Measurements from ENCODE around the gene KRTAP5-4. TPM values are rescaled to one million over a fixed set of nuclear protein-coding genes. Genes with fewer than 3 reads are reported as not detected.
A peak's percentile ranks its signal among the peaks of the same experiment; 100 is the strongest.

KRTAP5-4 gene
- total and polyA plus RNA-seq, 2 donors (not counting 3 experiments of a cell fraction or from before 2014, with no cell fraction given) = not detected

- H3K79me2 ChIP-seq (ENCODE audit: control insufficient read depth, insufficient read depth, low read length) = no peaks in the 10 kb centered on the region
- no peak overlapping the region for H2AFZ ChIP-seq (ENCODE audit: low read depth, low read length)
- H3K9ac ChIP-seq (replicated peaks; ENCODE audit: extremely low read depth, insufficient read depth, low read length) = peak overlapping the region; percentile 38
- FAIRE-seq (no peak), DNase-seq (ENCODE audit: low read depth, low spot score) (no peak)
- H3K4me3 ChIP-seq (replicated peaks in 1 of 3; ENCODE audit: insufficient read depth in 1 of 3, low read depth in 1 of 3, low read length in 3 of 3) = peak overlapping the region in 1 of 3 experiments; percentile 26
- ChIA-PET POLR2A (no interaction called here), CTCF (interaction anchor here (2.5 kb wide), 1 partner anchor 25 kb away, joined by 14 read pairs; no protein-coding TSS in a partner anchor)
- peaks cover 10 to 16% of the 10 kb centered on the region in 2 experiments for H3K27me3 ChIP-seq (ENCODE audit: control insufficient read depth in 2 of 2, insufficient read depth in 2 of 2, low read length in 2 of 2)
- dilution Hi-C loops (cut with MboI; ENCODE audit: extremely low pct_ligation_motif_present, low sequenced_read_pairs) = no loop called here
- TF ChIP-seq EZH2 (IDR thresholded peaks at IDR 0.05; ENCODE audit: borderline replicate concordance, low read depth, low read length, severe bottlenecking) (no peak), POLR2AphosphoS5 (IDR thresholded peaks at IDR 0.05; ENCODE audit: insufficient read depth, low read depth, low read length) (no peak), MAX (IDR thresholded peaks at IDR 0.05; ENCODE audit: insufficient read depth, insufficient read length) (no peak), CTCF (IDR thresholded peaks at IDR 0.05; ENCODE audit: extremely low read depth in 1 of 2, insufficient read depth in 1 of 2, low read depth in 1 of 2, low read length in 2 of 2) (no peak), JUN (IDR thresholded peaks at IDR 0.05; ENCODE audit: borderline replicate concordance, insufficient read depth, insufficient read length, low read depth) (no peak), GATA2 (IDR thresholded peaks at IDR 0.05; ENCODE audit: insufficient read depth, insufficient read length, low read depth, low read length) (no peak), MYC (IDR thresholded peaks at IDR 0.05; ENCODE audit: low read depth, low read length) (no peak), POLR2A (IDR thresholded peaks at IDR 0.05; ENCODE audit: low read depth, low read length) (no peak), FOS (IDR thresholded peaks at IDR 0.05; ENCODE audit: borderline replicate concordance, insufficient read depth, low read length) (no peak)
- intact Hi-C loops (cut with micrococcal nuclease) = loop anchor here (5.0 to 10.0 kb wide), 3 partner anchors 34 to 309 kb away; partner anchors contain the start of gene TOLLIP
- peaks cover 5% of the 10 kb centered on the region for H3K4me1 ChIP-seq (ENCODE audit: control insufficient read depth, extremely low read depth, insufficient read depth, low read length)
- H3K9me3 ChIP-seq (replicated peaks; ENCODE audit: control insufficient read depth, insufficient read depth, low read length) = no peaks in the 10 kb centered on the region
- H3K36me3 ChIP-seq (ENCODE audit: control insufficient read depth in 2 of 2, extremely low read depth in 1 of 2, insufficient read depth in 2 of 2, low read length in 2 of 2) = no peaks in the 10 kb centered on the region
- H4K20me1 ChIP-seq (replicated peaks; ENCODE audit: control insufficient read depth, extremely low read depth, insufficient read depth, low read length) = no peaks in the 10 kb centered on the region
- no peak overlapping the region for H3K27ac ChIP-seq (ENCODE audit: insufficient read depth, low read depth, low read length)
- no peaks in the 10 kb centered on the region for H3K9me1 ChIP-seq (replicated peaks; ENCODE audit: control insufficient read depth, extremely low read depth, insufficient read depth, low read length)
- H3K4me2 ChIP-seq (ENCODE audit: insufficient read depth, low read length) = no peak overlapping the region
- BruUV-seq (replicated peaks) = no TSS peak
These were observed 50.2 kb downstream of the KRTAP5-4 start for GRCh38 chr11:1571760-1572196.

Other genes with a start within 250 kb of the KRTAP5-4 start
- gene BRSK2, start 232.2 kb downstream of the KRTAP5-4 start, total RNA-seq = 0.20 and 0.39 TPM in 2 replicates
- gene BRSK2, start 232.2 kb downstream of the KRTAP5-4 start, polyA plus RNA-seq = 0.08 and 0.54 TPM in 2 replicates
- gene MOB2, start 135.4 kb downstream of the KRTAP5-4 start, total RNA-seq = 38.2 and 39.0 TPM in 2 replicates
- 50.6 and 54.9 TPM in 2 replicates for gene MOB2, start 135.4 kb downstream of the KRTAP5-4 start, polyA plus RNA-seq
- gene DUSP8, start 49.9 kb downstream of the KRTAP5-4 start, total RNA-seq = 5.9 and 8.7 TPM in 2 replicates
- gene DUSP8, start 49.9 kb downstream of the KRTAP5-4 start, polyA plus RNA-seq = 4.6 and 6.0 TPM in 2 replicates
- not detected in 2 replicates for gene KRTAP5-1, start 36.9 kb downstream of the KRTAP5-4 start, total RNA-seq
- not detected in 2 replicates for gene KRTAP5-1, start 36.9 kb downstream of the KRTAP5-4 start, polyA plus RNA-seq
- not detected in 2 replicates for gene KRTAP5-2, start 23.8 kb downstream of the KRTAP5-4 start, total RNA-seq
- gene KRTAP5-2, start 23.8 kb downstream of the KRTAP5-4 start, polyA plus RNA-seq = not detected in 2 replicates
- not detected in 2 replicates for gene KRTAP5-3, start 13.7 kb downstream of the KRTAP5-4 start, total RNA-seq
- not detected in 2 replicates for gene KRTAP5-3, start 13.7 kb downstream of the KRTAP5-4 start, polyA plus RNA-seq
- not detected in 2 replicates for gene KRTAP5-5, start 7.6 kb upstream of the KRTAP5-4 start, total RNA-seq
- gene KRTAP5-5, start 7.6 kb upstream of the KRTAP5-4 start, polyA plus RNA-seq = not detected in 2 replicates
- gene KRTAP5-6, start 75.1 kb upstream of the KRTAP5-4 start, total RNA-seq = not detected in 2 replicates
- gene KRTAP5-6, start 75.1 kb upstream of the KRTAP5-4 start, polyA plus RNA-seq = not detected in 2 replicates
- 0.62 and 0.66 TPM in 2 replicates for gene IFITM10, start 128.5 kb upstream of the KRTAP5-4 start, total RNA-seq
- 0.04 and 0.08 TPM in 2 replicates for gene IFITM10, start 128.5 kb upstream of the KRTAP5-4 start, polyA plus RNA-seq
- 197 and 215 TPM in 2 replicates for gene CTSD, start 141.8 kb upstream of the KRTAP5-4 start, total RNA-seq
- 248 and 344 TPM in 2 replicates for gene CTSD, start 141.8 kb upstream of the KRTAP5-4 start, polyA plus RNA-seq
- not detected in 2 replicates for gene SYT8, start 212.9 kb upstream of the KRTAP5-4 start, total RNA-seq
- not detected in 2 replicates for gene SYT8, start 212.9 kb upstream of the KRTAP5-4 start, polyA plus RNA-seq
- gene TNNI2, start 216.8 kb upstream of the KRTAP5-4 start, total RNA-seq = not detected in 2 replicates
- not detected in 2 replicates for gene TNNI2, start 216.8 kb upstream of the KRTAP5-4 start, polyA plus RNA-seq
- gene LSP1, start 230.9 kb upstream of the KRTAP5-4 start, total RNA-seq = not detected in 2 replicates
- gene LSP1, start 230.9 kb upstream of the KRTAP5-4 start, polyA plus RNA-seq = not detected in 2 replicates

Data from endothelial cell of umbilical vein (primary cell).